OCI-LY7 (cell line): ENCODE data around the gene CDK17. TPM values are rescaled to one million over a fixed set of nuclear protein-coding genes. Genes with fewer than 3 reads are reported as not detected.

Experiments used
- BruUV-seq: library from RNA; stranded (reverse); fragments of 400-500 nt; replicated peaks from 2 replicates; lab custom pipeline; 2021; lab: Mats Ljungman, UMichigan
- CTCF ChIA-PET: fragments of 300-600 bp; sonication (Branson Sonifier 250); formaldehyde crosslinking; loops from one replicate; lab custom pipeline; 2022; ENCODE audit warnings: antibody characterized with exemption; ENCODE audit not compliant: unreplicated experiment; lab: Charles Lee
- POLR2A ChIA-PET: fragments of 300-600 bp; sonication (Branson Sonifier 250); formaldehyde crosslinking; loops from one replicate; lab custom pipeline; 2022; ENCODE audit warnings: antibody characterized with exemption; lab: Charles Lee
- DNase-seq: peaks from one replicate; pipeline ENCODE4 v3.0.0-alpha.2; 2015; ENCODE audit warnings: low spot score
- H2AFZ ChIP-seq: fragments of 200-600 bp; sonication (generic), shearing (Covaris generic); 2 replicates; pipeline ENCODE4 v1.6.1; 2014; ENCODE audit warnings: mild to moderate bottlenecking, antibody characterized with exemption, low read length, moderate library complexity
- H3K27ac ChIP-seq: fragments of 200-600 bp; sonication (generic); 2 replicates; pipeline ENCODE4 v1.5.1; 2014; ENCODE audit warnings: mixed run types, low read depth, mild to moderate bottlenecking, moderate library complexity, low read length, inconsistent platforms; ENCODE audit not compliant: poor library complexity, severe bottlenecking
- H3K36me3 ChIP-seq: fragments of 200-600 bp; sonication (generic); 2 replicates; pipeline ENCODE4 v1.6.1; 2014; ENCODE audit warnings: mild to moderate bottlenecking, antibody characterized with exemption, low read length, moderate library complexity, mixed read lengths; ENCODE audit not compliant: insufficient read depth
- H3K4me1 ChIP-seq: fragments of 200-600 bp; sonication (generic); 2 replicates; pipeline ENCODE4 v1.5.1; 2014; ENCODE audit warnings: mild to moderate bottlenecking, low read length; ENCODE audit not compliant: insufficient read depth, poor library complexity, severe bottlenecking
- H3K4me2 ChIP-seq: fragments of 200-600 bp; sonication (generic); 2 replicates; pipeline ENCODE4 v1.6.1; 2014; ENCODE audit warnings: mild to moderate bottlenecking, low read length
- H3K4me3 ChIP-seq: fragments of 200-600 bp; sonication (generic); 2 replicates; pipeline ENCODE4 v1.5.1; 2014; ENCODE audit warnings: mild to moderate bottlenecking, low read depth, low read length; ENCODE audit not compliant: poor library complexity, severe bottlenecking
- H3K79me2 ChIP-seq: fragments of 200-600 bp; sonication (generic); 2 replicates; pipeline ENCODE4 v1.6.1; 2016; ENCODE audit warnings: low read depth, mild to moderate bottlenecking, low read length, moderate library complexity, mixed read lengths; ENCODE audit not compliant: insufficient read depth
- H3K9me2 ChIP-seq: fragments of 200-600 bp; sonication (generic); 2 replicates; pipeline ENCODE4 v1.6.1; 2016; ENCODE audit warnings: mild to moderate bottlenecking, low read length, mixed read lengths; ENCODE audit not compliant: insufficient read depth
- H3K9me3 ChIP-seq: fragments of 200-600 bp; sonication (generic); 2 replicates; pipeline ENCODE4 v1.6.1; 2014; ENCODE audit warnings: mild to moderate bottlenecking, mixed run types, low read length, mixed read lengths
- H4K20me1 ChIP-seq: fragments of 200-600 bp; sonication (generic); 2 replicates; pipeline ENCODE4 v1.6.1; 2014; ENCODE audit warnings: mild to moderate bottlenecking, antibody characterized with exemption, low read length, moderate library complexity, mixed read lengths; ENCODE audit not compliant: insufficient read depth
- EZH2phosphoT487 ChIP-seq: fragments of 200-600 bp; sonication (generic); IDR thresholded peaks from 2 replicates; pipeline ENCODE4 v1.6.1; 2018; ENCODE audit warnings: low read depth, borderline replicate concordance, mild to moderate bottlenecking, mixed run types, antibody characterized with exemption, low read length, moderate library complexity, mixed read lengths
- intact Hi-C: fragments of 100-400 bp; cut with micrococcal nuclease; formaldehyde crosslinking; loops from one replicate; pipeline ENCODE4 v1.10.0; 2022; ENCODE audit not compliant: unreplicated experiment
- total RNA-seq, 2 experiments: library from RNA; depleted of rRNA in 1 of 2; stranded (reverse); fragments of >200 nt in 1 of 2; shearing (Covaris generic) in 1 of 2; gene quantifications; 2 replicates each; pipeline ENCODE4 v1.2.3, GENCODE V29; 2014 to 2022
- TF ChIP-seq, protein P1 (sequence below): fragments of 200-600 bp; sonication (generic); conservative IDR thresholded peaks from 2 replicates; pipeline ENCODE4 v1.5.1; 2014; ENCODE audit warnings: mild to moderate bottlenecking, antibody characterized with exemption, low read length, moderate library complexity, mixed read lengths

CDK17 gene
- total RNA-seq, 2 experiments from 2014 or later, result 34.5 to 43.4 TPM

DNA sequence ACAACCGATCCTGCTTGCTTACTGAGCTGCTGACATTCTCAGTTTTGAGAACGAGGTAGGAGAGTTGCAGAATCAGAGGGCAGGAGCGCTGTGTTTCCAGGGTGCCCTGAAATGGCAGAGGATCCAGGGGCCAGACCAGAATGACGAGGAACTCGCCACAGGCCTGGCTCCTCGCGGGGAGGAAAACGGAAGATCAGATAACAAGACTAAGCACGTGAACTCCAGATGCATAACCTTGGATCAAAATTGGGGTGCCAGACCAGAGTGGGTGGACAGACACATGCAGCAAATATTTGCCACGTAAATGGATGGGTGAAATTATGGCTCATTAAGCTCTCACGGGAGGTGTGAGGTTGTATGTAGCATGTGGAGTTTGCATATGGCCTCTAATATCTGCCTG, 159.6 kb downstream of the CDK17 start:
- intact Hi-C loops, result no loop called here
- Histone ChIP-seq H4K20me1 (no peaks in the 10 kb centered on the region), H2AFZ (no peak overlapping the region), H3K4me3 (no peak overlapping the region), H3K27ac (no peak overlapping the region), H3K9me3 (no peaks in the 10 kb centered on the region), H3K9me2 (no peaks in the 10 kb centered on the region), H3K4me1 (no peaks in the 10 kb centered on the region), H3K79me2 (no peaks in the 10 kb centered on the region), H3K4me2 (no peak overlapping the region), H3K36me3 (no peaks in the 10 kb centered on the region)
- ChIA-PET CTCF (no interaction called here), POLR2A (no interaction called here)
- BruUV-seq, result no TSS peak
- no peak for DNase-seq
- no peak for TF ChIP-seq EZH2phosphoT487
- TF ChIP-seq, protein P1, sequence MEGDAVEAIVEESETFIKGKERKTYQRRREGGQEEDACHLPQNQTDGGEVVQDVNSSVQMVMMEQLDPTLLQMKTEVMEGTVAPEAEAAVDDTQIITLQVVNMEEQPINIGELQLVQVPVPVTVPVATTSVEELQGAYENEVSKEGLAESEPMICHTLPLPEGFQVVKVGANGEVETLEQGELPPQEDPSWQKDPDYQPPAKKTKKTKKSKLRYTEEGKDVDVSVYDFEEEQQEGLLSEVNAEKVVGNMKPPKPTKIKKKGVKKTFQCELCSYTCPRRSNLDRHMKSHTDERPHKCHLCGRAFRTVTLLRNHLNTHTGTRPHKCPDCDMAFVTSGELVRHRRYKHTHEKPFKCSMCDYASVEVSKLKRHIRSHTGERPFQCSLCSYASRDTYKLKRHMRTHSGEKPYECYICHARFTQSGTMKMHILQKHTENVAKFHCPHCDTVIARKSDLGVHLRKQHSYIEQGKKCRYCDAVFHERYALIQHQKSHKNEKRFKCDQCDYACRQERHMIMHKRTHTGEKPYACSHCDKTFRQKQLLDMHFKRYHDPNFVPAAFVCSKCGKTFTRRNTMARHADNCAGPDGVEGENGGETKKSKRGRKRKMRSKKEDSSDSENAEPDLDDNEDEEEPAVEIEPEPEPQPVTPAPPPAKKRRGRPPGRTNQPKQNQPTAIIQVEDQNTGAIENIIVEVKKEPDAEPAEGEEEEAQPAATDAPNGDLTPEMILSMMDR, result no peak

DNA sequence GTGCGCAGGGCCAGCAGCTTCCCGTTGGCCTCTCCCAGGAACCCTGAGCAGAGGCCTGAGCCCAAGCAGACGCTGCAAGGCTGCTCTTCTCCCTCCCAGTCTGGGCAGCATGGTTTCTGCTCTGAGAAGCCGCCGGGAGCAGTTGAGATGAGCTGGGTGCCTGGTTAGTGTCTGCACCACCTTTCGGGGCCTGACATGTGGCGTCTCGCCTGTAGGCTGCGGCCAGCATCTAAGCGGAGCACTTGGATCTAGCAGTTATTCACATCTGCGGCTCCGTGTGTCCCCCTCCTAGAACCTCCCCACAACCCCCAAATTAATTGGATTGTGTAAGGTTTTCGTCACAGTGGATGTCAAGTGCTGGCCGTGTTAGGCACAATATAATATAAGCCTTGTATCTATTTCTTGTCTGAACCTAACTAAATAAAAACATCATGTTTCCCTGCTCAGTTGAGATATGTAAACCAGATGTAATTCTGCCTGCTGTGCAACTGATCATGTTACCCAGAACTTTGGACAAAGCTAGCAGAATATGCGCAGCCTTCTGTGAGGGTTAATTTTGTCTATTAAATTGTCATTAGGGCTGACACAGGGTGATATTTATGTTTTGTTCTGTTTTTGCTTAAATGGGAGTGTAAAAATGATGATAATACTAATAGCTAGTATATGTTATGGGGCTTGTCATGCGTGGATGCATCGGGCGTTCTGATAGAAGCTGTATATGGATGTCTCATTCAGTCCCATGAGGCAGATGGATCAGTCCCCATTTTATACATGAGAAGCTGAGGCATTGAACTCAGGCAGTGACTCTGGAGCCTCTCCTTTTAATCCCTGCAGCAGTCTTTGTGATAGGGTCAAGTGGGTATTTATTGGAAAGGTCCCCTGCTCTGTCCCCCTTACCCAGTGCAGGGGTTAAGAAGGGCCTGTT, 160.3 kb downstream of the CDK17 start:
- Histone ChIP-seq H3K4me3 (no peak overlapping the region), H2AFZ (no peak overlapping the region), H3K36me3 (no peaks in the 10 kb centered on the region), H3K9me2 (no peaks in the 10 kb centered on the region), H3K4me1 (no peaks in the 10 kb centered on the region), H3K4me2 (no peak overlapping the region), H4K20me1 (no peaks in the 10 kb centered on the region), H3K9me3 (no peaks in the 10 kb centered on the region), H3K27ac (no peak overlapping the region), H3K79me2 (no peaks in the 10 kb centered on the region)
- no TSS peak for BruUV-seq
- TF ChIP-seq, protein P1, result no peak
- TF ChIP-seq EZH2phosphoT487, result no peak
- CTCF ChIA-PET, result interaction anchor here (0.6 kb wide), 1 partner anchor 281 kb away, joined by 3 read pairs; no protein-coding TSS in a partner anchor
- intact Hi-C loops, result no loop called here
- no peak for DNase-seq
- POLR2A ChIA-PET, result no interaction called here
